Stomach smooth muscle (tissue), 2 donors: Measurements from ENCODE around the gene C15orf39.
A peak's percentile ranks its signal among the peaks of the same experiment; 100 is the strongest.

Experiments
- H3K27ac ChIP-seq: one replicate; pipeline ENCODE4 v1.7.0; 2013; ENCODE audit warnings: mild to moderate bottlenecking, low read length, inconsistent platforms
- H3K27me3 ChIP-seq, 2 donors: one replicate each; pipeline ENCODE4 v1.7.0; 2013; ENCODE audit warnings: low read length in 2 of 2; ENCODE audit not compliant: insufficient read depth in 2 of 2, control insufficient read depth in 1 of 2
- H3K36me3 ChIP-seq, 2 donors: one replicate each; pipeline ENCODE4 v1.7.0; 2013; ENCODE audit warnings: low read length in 2 of 2; ENCODE audit not compliant: control insufficient read depth in 2 of 2, insufficient read depth in 2 of 2
- H3K4me1 ChIP-seq: one replicate; pipeline ENCODE4 v1.7.0; 2013; ENCODE audit warnings: low read length; ENCODE audit not compliant: control insufficient read depth, insufficient read depth
- H3K4me3 ChIP-seq, 2 donors: one replicate each; pipeline ENCODE4 v1.7.0; 2013; ENCODE audit warnings: low read length in 2 of 2
- H3K9ac ChIP-seq, 2 donors: one replicate each; pipeline ENCODE4 v1.7.0; 2013; ENCODE audit warnings: low read length in 2 of 2, mild to moderate bottlenecking in 1 of 2
- H3K9me3 ChIP-seq, 2 donors: one replicate each; pipeline ENCODE4 v1.7.0; 2013; ENCODE audit warnings: low read length in 2 of 2; ENCODE audit not compliant: control insufficient read depth in 2 of 2
- donor health status: healthy.
- donor health status: Pancreatic carcinoma.

The C15orf39 gene

DNA sequence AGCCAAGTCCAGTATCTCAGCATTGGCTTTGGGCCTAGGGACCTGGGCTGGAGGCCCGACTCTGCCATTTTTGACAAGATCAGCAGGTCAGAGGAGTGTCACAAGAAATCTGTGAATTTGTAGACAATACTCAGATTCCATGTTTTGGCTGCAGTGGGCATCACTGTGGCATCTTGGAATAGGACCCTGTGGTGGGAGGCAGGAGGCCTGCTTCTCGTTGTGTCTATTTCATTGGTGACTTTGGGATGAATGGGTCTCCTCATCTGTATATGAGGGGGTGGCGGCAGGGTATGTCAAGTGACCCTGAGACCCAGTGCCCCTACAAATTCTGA, 3.3 kb downstream of the C15orf39 start:
- peaks cover 47% of the 10 kb centered on the region for H3K4me1 ChIP-seq
- peaks cover under 1 to 24% of the 10 kb centered on the region in 2 donors for H3K36me3 ChIP-seq
- H3K9ac ChIP-seq, result no peak overlapping the region
- H3K9me3 ChIP-seq, result no peaks in the 10 kb centered on the region
- no peak overlapping the region for H3K4me3 ChIP-seq
- H3K27ac ChIP-seq, result no peak overlapping the region
- no peaks in the 10 kb centered on the region for H3K27me3 ChIP-seq

GRCh38 chr15:75206006-75206405, 4.3 kb downstream of the C15orf39 start:
- H3K4me1 ChIP-seq, result peaks cover 42% of the 10 kb centered on the region
- no peak overlapping the region for H3K27ac ChIP-seq
- no peak overlapping the region for H3K4me3 ChIP-seq
- H3K9ac ChIP-seq, result no peak overlapping the region
- H3K27me3 ChIP-seq, result no peaks in the 10 kb centered on the region
- no peaks in the 10 kb centered on the region for H3K9me3 ChIP-seq
- H3K36me3 ChIP-seq, result peaks cover 5 to 30% of the 10 kb centered on the region in 2 donors

- peaks cover 41% of the 10 kb centered on the region for H3K4me1 ChIP-seq
- H3K27ac ChIP-seq, result no peak overlapping the region
Measured at GRCh38 chr15:75206803-75207617, 5.3 kb downstream of the C15orf39 start.

GRCh38 chr15:75207618-75208500, 6.2 kb downstream of the C15orf39 start:
- H3K36me3 ChIP-seq, result peaks cover 13 to 38% of the 10 kb centered on the region in 2 donors
- H3K27ac ChIP-seq, result no peak overlapping the region
- peaks cover 33% of the 10 kb centered on the region for H3K4me1 ChIP-seq
- H3K27me3 ChIP-seq, result no peaks in the 10 kb centered on the region
- H3K9ac ChIP-seq, result no peak overlapping the region
- H3K4me3 ChIP-seq, result no peak overlapping the region
- H3K9me3 ChIP-seq, result no peaks in the 10 kb centered on the region

More at GRCh38 chr15:75206803-75207617, 5.3 kb downstream of the C15orf39 start:
- no peaks in the 10 kb centered on the region for H3K27me3 ChIP-seq
- no peak overlapping the region for H3K9ac ChIP-seq
- no peak overlapping the region for H3K4me3 ChIP-seq
- H3K36me3 ChIP-seq, result peaks cover 13 to 35% of the 10 kb centered on the region in 2 donors
- H3K9me3 ChIP-seq, result no peaks in the 10 kb centered on the region

DNA sequence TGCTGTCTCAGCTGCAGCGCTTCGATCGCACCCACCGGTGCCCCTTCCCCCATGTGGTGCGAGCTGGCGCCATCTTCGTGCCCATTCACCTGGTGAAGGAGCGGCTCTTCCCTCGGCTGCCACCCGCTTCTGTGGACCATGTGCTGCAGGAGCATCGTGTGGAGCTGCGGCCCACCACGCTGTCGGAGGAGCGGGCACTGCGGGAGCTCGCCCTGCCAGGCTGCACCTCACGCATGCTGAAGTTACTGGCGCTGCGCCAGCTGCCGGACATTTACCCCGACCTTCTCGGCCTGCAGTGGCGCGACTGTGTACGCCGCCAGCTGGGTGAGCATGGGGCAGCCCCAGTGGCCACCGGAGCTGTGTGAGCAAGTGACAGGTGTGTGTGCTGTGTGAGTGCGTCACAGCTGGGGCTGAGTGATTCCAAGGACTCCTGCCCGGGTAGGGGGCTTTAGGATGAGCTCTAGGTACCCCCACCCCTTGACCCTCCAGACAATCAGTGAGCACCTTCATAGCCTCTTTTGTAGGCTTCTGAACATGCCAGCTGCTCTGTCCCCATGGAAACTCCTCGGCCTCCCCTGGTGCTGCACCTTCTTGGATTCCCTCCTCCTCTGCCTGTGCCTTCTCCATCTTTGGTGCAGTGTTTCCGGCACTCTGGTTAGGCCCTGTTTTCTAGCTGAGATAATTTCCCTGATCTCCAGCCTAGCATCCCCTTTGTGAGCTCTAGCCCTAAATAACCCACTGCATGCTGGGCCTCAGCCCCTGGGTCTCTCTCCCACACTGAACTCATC, 7.0 kb downstream of the C15orf39 start:
- Histone ChIP-seq H3K27ac (no peak overlapping the region), H3K27me3 (no peaks in the 10 kb centered on the region), H3K4me1 (peaks cover 25% of the 10 kb centered on the region), H3K36me3 (peaks cover 17 to 40% of the 10 kb centered on the region in 2 donors), H3K9me3 (no peaks in the 10 kb centered on the region), H3K4me3 (no peak overlapping the region), H3K9ac (no peak overlapping the region)

DNA sequence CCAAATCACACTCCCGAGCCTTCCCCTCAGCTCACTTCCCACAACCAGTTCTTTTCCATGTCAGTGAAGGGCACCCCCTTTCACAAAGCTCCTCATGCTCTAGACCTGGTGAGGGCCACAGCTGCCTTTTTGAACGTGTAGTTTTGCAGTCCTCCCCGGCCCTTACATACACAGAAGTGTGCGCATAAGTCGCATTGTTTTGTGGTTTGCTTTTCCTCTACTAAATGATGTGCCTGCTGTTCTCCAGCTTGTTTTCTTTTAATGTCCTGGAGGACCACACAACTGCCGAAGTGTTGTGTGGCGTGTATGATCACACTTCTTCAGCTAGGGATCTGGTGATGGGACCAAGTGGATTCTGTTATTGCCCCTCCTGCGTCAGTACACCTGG, 7.6 kb downstream of the C15orf39 start:
- no peaks in the 10 kb centered on the region for H3K27me3 ChIP-seq
- no peak overlapping the region for H3K4me3 ChIP-seq
- peaks cover 17 to 40% of the 10 kb centered on the region in 2 donors for H3K36me3 ChIP-seq
- H3K9me3 ChIP-seq, result no peaks in the 10 kb centered on the region
- no peak overlapping the region for H3K27ac ChIP-seq
- H3K9ac ChIP-seq, result no peak overlapping the region
- peaks cover 19% of the 10 kb centered on the region for H3K4me1 ChIP-seq

DNA sequence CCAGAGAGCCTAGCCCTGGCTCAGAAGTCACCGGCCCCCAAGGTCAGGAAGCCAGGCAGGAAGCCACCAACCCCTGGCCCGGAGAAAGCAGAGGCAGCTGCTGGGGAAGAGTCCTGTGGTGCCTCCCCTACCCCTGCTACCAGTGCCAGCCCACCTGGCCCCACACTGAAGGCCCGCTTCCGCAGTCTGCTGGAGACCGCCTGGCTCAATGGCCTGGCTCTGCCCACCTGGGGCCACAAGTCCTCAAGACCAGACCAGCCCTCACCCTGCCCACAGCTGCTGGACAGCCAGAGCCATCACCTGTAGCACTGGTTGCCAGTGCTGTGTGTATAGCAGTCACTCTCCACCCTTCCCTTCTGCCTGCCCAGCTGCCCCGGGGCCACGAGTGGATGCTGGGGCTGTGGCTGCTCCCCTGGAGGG, 9.1 kb downstream of the C15orf39 start:
- Histone ChIP-seq H3K36me3 (peaks cover 17 to 40% of the 10 kb centered on the region in 2 donors), H3K4me1 (peaks cover 11% of the 10 kb centered on the region), H3K9ac (no peak overlapping the region), H3K27ac (no peak overlapping the region), H3K9me3 (no peaks in the 10 kb centered on the region), H3K27me3 (no peaks in the 10 kb centered on the region), H3K4me3 (no peak overlapping the region)

- Histone ChIP-seq H3K36me3 (peaks cover 17 to 38% of the 10 kb centered on the region in 2 donors), H3K4me1 (peaks cover 11% of the 10 kb centered on the region), H3K27ac (peak overlapping the region; percentile 6), H3K27me3 (no peaks in the 10 kb centered on the region), H3K9me3 (no peaks in the 10 kb centered on the region), H3K4me3 (no peak overlapping the region), H3K9ac (peak overlapping the region in 1 of 2 donors; percentile 36)
Measured at GRCh38 chr15:75211436-75212199, 9.9 kb downstream of the C15orf39 start.

DNA sequence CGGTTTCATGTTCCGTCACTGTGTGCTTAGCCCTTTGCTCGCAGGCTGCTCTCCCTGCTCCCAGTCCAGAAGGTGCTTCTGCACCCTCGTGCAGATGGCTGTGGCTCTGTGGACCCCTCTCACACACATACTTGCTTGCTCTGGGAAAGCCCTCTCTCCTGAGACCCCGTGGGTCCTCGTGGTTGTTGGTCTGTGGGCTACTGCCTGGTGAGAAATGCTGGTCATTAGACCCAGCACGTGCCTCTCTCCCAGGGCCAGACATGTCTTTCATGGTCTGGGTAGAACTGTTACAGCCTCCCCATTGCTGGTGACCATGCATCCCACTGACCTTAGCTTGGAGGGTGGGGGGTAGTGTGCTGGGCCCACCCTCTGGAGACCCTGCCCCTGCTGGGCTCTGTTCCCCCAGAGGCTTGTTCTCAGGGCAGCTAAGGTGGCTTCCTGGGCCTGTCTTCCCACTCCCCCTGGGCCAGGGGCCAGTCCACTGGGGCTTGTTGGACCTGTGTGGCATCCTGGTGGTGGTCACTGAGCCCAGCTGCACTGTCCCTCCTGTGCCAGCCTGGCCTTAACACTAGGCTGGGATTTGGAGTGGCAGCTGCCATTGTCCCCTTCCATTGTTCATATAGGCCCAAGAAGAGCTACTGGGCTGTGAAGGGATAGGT, 10.6 kb downstream of the C15orf39 start:
- Histone ChIP-seq H3K27ac (peak overlapping the region; percentile 6), H3K4me3 (no peak overlapping the region), H3K27me3 (no peaks in the 10 kb centered on the region), H3K36me3 (peaks cover 17 to 38% of the 10 kb centered on the region in 2 donors), H3K9me3 (no peaks in the 10 kb centered on the region), H3K4me1 (peaks cover 11% of the 10 kb centered on the region), H3K9ac (peak overlapping the region in 1 of 2 donors; percentile 29)
